H1 (cell line): ENCODE measurements around the gene GNAL. TPM values are rescaled to one million over a fixed set of nuclear protein-coding genes. Genes with fewer than 3 reads are reported as not detected.

Experiments used
- GTF2F1 ChIP-seq: IDR thresholded peaks from 2 replicates; pipeline ENCODE4 v1.6.1; 2012; ENCODE audit warnings: low read depth, low read length, improper control_type of control experiment, borderline replicate concordance
- HDAC2 ChIP-seq, 2 experiments: fragments of 300-600 bp in 1 of 2; sonication (generic) in 1 of 2; IDR thresholded peaks; 2 replicates each; pipeline ENCODE4 v1.6.1; 2011 to 2012; ENCODE audit warnings: low read depth in 2 of 2, low read length in 2 of 2, mild to moderate bottlenecking in 2 of 2, moderate library complexity in 2 of 2, borderline replicate concordance in 1 of 2, inconsistent platforms in 1 of 2
- KDM1A ChIP-seq: fragments of 200-600, 300-600 bp; sonication (generic); IDR thresholded peaks from 2 replicates; pipeline ENCODE4 v1.7.1; 2016; ENCODE audit warnings: mild to moderate bottlenecking, low read length, borderline replicate concordance
- POU5F1 ChIP-seq: IDR thresholded peaks from 2 replicates; pipeline ENCODE4 v1.6.1; 2011; ENCODE audit warnings: low read depth, mild to moderate bottlenecking, low read length, moderate library complexity
- SUZ12 ChIP-seq: fragments of 200-600 bp; sonication (generic); IDR thresholded peaks from 2 replicates; pipeline ENCODE4 v1.6.1; 2012; ENCODE audit warnings: mild to moderate bottlenecking, inconsistent platforms, low read length, moderate library complexity, mixed read lengths
- polyA plus RNA-seq, 7 experiments: library from polyadenylated mRNA; depleted of rRNA in 3 of 7; stranded (reverse) in 5 of 7; unstranded in 2 of 7; fragments of >200 nt in 5 of 7; fragments of 200-250 nt in 2 of 7; gene quantifications; 1 replicate in 5 of 7; 2 replicates in 1 of 7; 4 replicates in 1 of 7; pipeline versions ENCODE4 v1.2.1 to v1.2.3, GENCODE V29; 2011 to 2013; ENCODE audit warnings: missing spikeins in 2 of 7, mixed read lengths in 2 of 7
- total RNA-seq: library from RNA; stranded (reverse); fragmentation: NEBNext Ultra II Directional; extraction: Animal tissue kit (Norgen Biotek cat#: 25700); gene quantifications from 2 replicates; pipeline ENCODE4 v1.2.1, GENCODE V29; 2021

GNAL gene
- total and polyA plus RNA-seq, 2 of the 8 experiments (the other 6 are each of a cell fraction or from before 2014, with no cell fraction given): 13.2 to 18.3 TPM

DNA sequence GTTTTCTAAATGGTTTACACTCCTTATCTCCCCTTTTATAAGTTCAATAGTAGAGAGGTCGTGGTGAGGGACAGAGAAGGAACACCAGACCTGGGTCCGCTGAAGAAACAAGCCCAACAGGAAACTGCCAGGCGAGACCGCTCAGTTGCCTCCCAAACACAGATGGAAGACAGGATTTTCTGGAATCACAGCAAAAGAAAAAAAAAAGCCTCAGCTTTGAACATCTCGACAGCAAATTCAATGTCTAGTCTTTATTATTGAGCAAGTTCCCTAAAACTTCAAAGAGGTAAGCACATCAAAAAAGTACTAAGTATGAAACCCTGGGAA lies 33.5 kb upstream of the GNAL start (continued):
- no peak for TF ChIP-seq KDM1A
- TF ChIP-seq SUZ12: no peak
- TF ChIP-seq GTF2F1: no peak
- TF ChIP-seq HDAC2 (IDR thresholded peaks at IDR 0.05; ENCODE audit: borderline replicate concordance in 1 of 2, low read depth in 2 of 2, low read length in 2 of 2): no peak
- TF ChIP-seq POU5F1: no peak
- TF ChIP-seq, all 59 proteins: peak for 0
